Measurements from ENCODE around the gene CERS1.
"Not testable (repeated sequence)": the region's sequence is repeated elsewhere in the genome, so short reads cannot be mapped to it uniquely, and the experiment has no call there.

GRCh38 chr19:18902519-18902918 is 6.6 kb upstream of the CERS1 start:
- not testable (repeated sequence) for TF ChIP-seq CTCF (IDR thresholded peaks at IDR 0.05; ENCODE audit: borderline replicate concordance, extremely low read depth, low read length, poor library complexity, severe bottlenecking); EZH2 (IDR thresholded peaks at IDR 0.05; ENCODE audit: borderline replicate concordance, low read depth, low read length, severe bottlenecking)

Data from DND-41 (cell line).